Neuronal stem cell (in vitro differentiated cells): ENCODE results near the gene SLC22A3.

Experiments
- DNase-seq: peaks from one replicate; pipeline ENCODE4 v3.0.0-alpha.2; 2013; ENCODE audit warnings: low spot score
- H2AFZ ChIP-seq: one replicate; pipeline ENCODE4 v1.6.1; 2013; ENCODE audit warnings: mild to moderate bottlenecking, low read length, inconsistent platforms
- H2AK5ac ChIP-seq: 2 replicates; pipeline ENCODE4 v1.6.1; 2013; ENCODE audit warnings: low read depth, mild to moderate bottlenecking, inconsistent platforms, low read length, moderate library complexity, mixed read lengths
- H2BK120ac ChIP-seq: 2 replicates; pipeline ENCODE4 v1.6.1; 2013; ENCODE audit warnings: low read depth, mild to moderate bottlenecking, inconsistent platforms, low read length, moderate library complexity, mixed read lengths
- H2BK12ac ChIP-seq: one replicate; pipeline ENCODE4 v1.6.1; 2013; ENCODE audit warnings: low read length, inconsistent platforms
- H2BK15ac ChIP-seq: 2 replicates; pipeline ENCODE4 v1.6.1; 2013; ENCODE audit warnings: mild to moderate bottlenecking, low read length, inconsistent platforms, mixed read lengths
- H2BK5ac ChIP-seq: one replicate; pipeline ENCODE4 v1.6.1; 2013; ENCODE audit warnings: inconsistent platforms, mild to moderate bottlenecking, low read length, moderate library complexity
- H3K14ac ChIP-seq: one replicate; pipeline ENCODE4 v1.6.1; 2013; ENCODE audit warnings: low read length, inconsistent platforms
- H3K18ac ChIP-seq: 2 replicates; pipeline ENCODE4 v1.6.1; 2013; ENCODE audit warnings: low read length, inconsistent platforms
- H3K23ac ChIP-seq: 2 replicates; pipeline ENCODE4 v1.6.1; 2013; ENCODE audit warnings: low read depth, mild to moderate bottlenecking, mixed read lengths, low read length, inconsistent platforms; ENCODE audit not compliant: poor library complexity
- H3K27ac ChIP-seq: replicated peaks from 3 replicates; pipeline ENCODE4 v1.5.1; 2013; ENCODE audit warnings: low read length, inconsistent platforms
- H3K27me3 ChIP-seq, 3 experiments: 2 replicates each; pipeline ENCODE4 v1.6.1; 2013; ENCODE audit warnings: low read length in 3 of 3, mild to moderate bottlenecking in 2 of 3, inconsistent platforms in 1 of 3, low read depth in 1 of 3, mixed read lengths in 1 of 3, moderate library complexity in 1 of 3; ENCODE audit not compliant: control insufficient read depth in 3 of 3, insufficient read depth in 3 of 3
- H3K36me3 ChIP-seq, 2 donors: replicated peaks in 1 of 2; 2 replicates each; pipeline ENCODE4 v1.6.1; 2013; ENCODE audit warnings: low read length in 2 of 2; ENCODE audit not compliant: control insufficient read depth in 2 of 2, insufficient read depth in 2 of 2
- H3K4ac ChIP-seq: 2 replicates; pipeline ENCODE4 v1.6.1; 2013; ENCODE audit warnings: inconsistent platforms, mild to moderate bottlenecking, low read length, moderate library complexity
- H3K4me1 ChIP-seq, 2 donors: 1 replicate in 1 of 2; 2 replicates in 1 of 2; pipeline ENCODE4 v1.6.1; 2013; ENCODE audit warnings: low read length in 2 of 2, low read depth in 1 of 2; ENCODE audit not compliant: control insufficient read depth in 2 of 2, insufficient read depth in 1 of 2
- H3K4me2 ChIP-seq: one replicate; pipeline ENCODE4 v1.6.1; 2013; ENCODE audit warnings: mild to moderate bottlenecking, low read length, inconsistent platforms; ENCODE audit not compliant: insufficient read depth, poor library complexity, severe bottlenecking
- H3K4me3 ChIP-seq, 2 donors: 2 replicates each; pipeline ENCODE4 v1.5.1; 2013; ENCODE audit warnings: low read length in 2 of 2, mild to moderate bottlenecking in 2 of 2, inconsistent platforms in 1 of 2, moderate library complexity in 1 of 2
- H3K79me1 ChIP-seq: one replicate; pipeline ENCODE4 v1.6.1; 2013; ENCODE audit warnings: low read depth, mild to moderate bottlenecking, inconsistent platforms, low read length, moderate library complexity
- H3K9ac ChIP-seq: one replicate; pipeline ENCODE4 v1.6.1; 2013; ENCODE audit warnings: mild to moderate bottlenecking, low read depth, low read length, inconsistent platforms; ENCODE audit not compliant: poor library complexity
- H3K9me3 ChIP-seq, 2 donors: replicated peaks in 1 of 2; 2 replicates each; pipeline versions ENCODE3 to v1.6.1; 2013; ENCODE audit warnings: low read length in 2 of 2, mild to moderate bottlenecking in 2 of 2, inconsistent platforms in 1 of 2, low read depth in 1 of 2, mixed read lengths in 1 of 2, moderate library complexity in 1 of 2; ENCODE audit not compliant: control insufficient read depth in 2 of 2, insufficient read depth in 1 of 2
- H4K8ac ChIP-seq: one replicate; pipeline ENCODE4 v1.6.1; 2013; ENCODE audit warnings: low read depth, mild to moderate bottlenecking, inconsistent platforms, low read length, moderate library complexity
- H4K91ac ChIP-seq: one replicate; pipeline ENCODE4 v1.6.1; 2013; ENCODE audit warnings: low read length, low read depth, mild to moderate bottlenecking, inconsistent platforms; ENCODE audit not compliant: poor library complexity
- WGBS, 2 donors: extraction: QIAGEN DNeasy Blood & Tissue Kit; methylation state at CpG; one replicate each; pipeline ENCODE4 v1.1.7; 2013; ENCODE audit warnings: missing lambda C conversion rate in 2 of 2, mixed read lengths in 1 of 2; ENCODE audit not compliant: insufficient read length in 2 of 2, insufficient replicate concordance in 1 of 2; ENCODE audit errors: extremely low coverage in 2 of 2; 5-methylcytosine and 5-hydroxymethylcytosine counted together

The SLC22A3 gene

GRCh38 chr6:160362556-160362955 lies 14.4 kb downstream of the SLC22A3 start:
- H3K23ac ChIP-seq: no peak overlapping the region
- no peak overlapping the region for H3K4ac ChIP-seq

GRCh38 chr6:160363016-160363996 lies 15.1 kb downstream of the SLC22A3 start:
- peak overlapping the region; percentile 89 for H3K18ac ChIP-seq
- no peak overlapping the region for H3K4me2 ChIP-seq
- H4K91ac ChIP-seq: no peak overlapping the region
- H3K9ac ChIP-seq: no peak overlapping the region
- no peak overlapping the region for H3K27ac ChIP-seq
- no peak overlapping the region for H3K23ac ChIP-seq
- H3K4ac ChIP-seq: no peak overlapping the region
- no CpG with 5 or more reads among the region's 30 CpGs for WGBS, 2 donors
- H3K9me3 ChIP-seq: peaks cover 0 to 3% of the 10 kb centered on the region in 2 donors
- H2BK15ac ChIP-seq: peak overlapping the region; percentile 34
- H2BK5ac ChIP-seq: peak overlapping the region; percentile 82
- no peak for DNase-seq
- peaks cover 0 to 1% of the 10 kb centered on the region in 2 donors for H3K4me1 ChIP-seq
- peaks cover 1% of the 10 kb centered on the region for H3K79me1 ChIP-seq
- H2BK120ac ChIP-seq: no peak overlapping the region
- H4K8ac ChIP-seq: peak overlapping the region; percentile 23
- H3K36me3 ChIP-seq: no peaks in the 10 kb centered on the region
- H3K4me3 ChIP-seq: no peak overlapping the region
- H3K14ac ChIP-seq: peak overlapping the region; percentile 33
- H2AK5ac ChIP-seq: peak overlapping the region; percentile 81
- no peak overlapping the region for H2AFZ ChIP-seq
- no peak overlapping the region for H2BK12ac ChIP-seq
- H3K27me3 ChIP-seq: peaks cover 0 to 8% (median 0%) of the 10 kb centered on the region in 3 experiments

More at GRCh38 chr6:160362556-160362955, 14.4 kb downstream of the SLC22A3 start:
- Histone ChIP-seq H3K9me3 (peaks cover 0 to 2% of the 10 kb centered on the region in 2 donors), H4K8ac (no peak overlapping the region), H3K27ac (no peak overlapping the region), H3K9ac (peak overlapping the region; percentile 4), H3K4me1 (peaks cover 0 to 1% of the 10 kb centered on the region in 2 donors), H3K27me3 (peaks cover 0 to 11% (median 0%) of the 10 kb centered on the region in 3 experiments), H4K91ac (no peak overlapping the region), H2AK5ac (peak overlapping the region; percentile 81), H2BK12ac (no peak overlapping the region), H2BK120ac (no peak overlapping the region), H3K4me2 (no peak overlapping the region), H3K18ac (peak overlapping the region; percentile 71), H3K14ac (no peak overlapping the region), H3K36me3 (no peaks in the 10 kb centered on the region), H2BK15ac (no peak overlapping the region), H3K79me1 (peaks cover 1% of the 10 kb centered on the region), H2AFZ (no peak overlapping the region), H2BK5ac (peak overlapping the region; percentile 82), H3K4me3 (no peak overlapping the region)
- DNase-seq: no peak
- no CpG with 5 or more reads among the region's 28 CpGs for WGBS, 2 donors

GRCh38 chr6:160365117-160365516 lies 16.9 kb downstream of the SLC22A3 start:
- H2AK5ac ChIP-seq: no peak overlapping the region
- no peak overlapping the region for H4K8ac ChIP-seq
- H3K27me3 ChIP-seq: peaks cover 0 to 7% (median 0%) of the 10 kb centered on the region in 3 experiments
- no peak overlapping the region for H3K14ac ChIP-seq
- no peak overlapping the region for H3K4me3 ChIP-seq
- H3K79me1 ChIP-seq: peaks cover 1% of the 10 kb centered on the region
- H2AFZ ChIP-seq: no peak overlapping the region
- no peak overlapping the region for H3K4ac ChIP-seq
- H2BK5ac ChIP-seq: no peak overlapping the region
- no peaks in the 10 kb centered on the region for H3K36me3 ChIP-seq
- no peak overlapping the region for H3K4me2 ChIP-seq
- H3K27ac ChIP-seq: no peak overlapping the region
- peaks cover 0 to 3% of the 10 kb centered on the region in 2 donors for H3K9me3 ChIP-seq
- H3K23ac ChIP-seq: no peak overlapping the region
- H2BK15ac ChIP-seq: no peak overlapping the region
- no peak overlapping the region for H2BK120ac ChIP-seq
- no peak for DNase-seq
- H4K91ac ChIP-seq: no peak overlapping the region
- H3K18ac ChIP-seq: no peak overlapping the region
- H3K4me1 ChIP-seq: peaks cover 0 to 1% of the 10 kb centered on the region in 2 donors
- H2BK12ac ChIP-seq: no peak overlapping the region
- no peak overlapping the region for H3K9ac ChIP-seq

- Histone ChIP-seq H3K14ac (no peak overlapping the region), H3K4me3 (peak overlapping the region in 1 of 2 donors; percentile 2), H4K8ac (no peak overlapping the region), H3K79me1 (no peaks in the 10 kb centered on the region), H3K9ac (peak overlapping the region; percentile 32), H2BK120ac (no peak overlapping the region), H3K36me3 (no peaks in the 10 kb centered on the region), H2BK5ac (no peak overlapping the region), H2AK5ac (no peak overlapping the region), H3K23ac (no peak overlapping the region), H3K4me2 (no peak overlapping the region), H2BK12ac (no peak overlapping the region), H3K4ac (no peak overlapping the region), H3K18ac (no peak overlapping the region), H2AFZ (no peak overlapping the region), H3K27me3 (peaks cover 0 to 7% (median 0%) of the 10 kb centered on the region in 3 experiments), H3K4me1 (peaks cover 0 to 1% of the 10 kb centered on the region in 2 donors), H3K27ac (no peak overlapping the region), H2BK15ac (no peak overlapping the region), H4K91ac (no peak overlapping the region), H3K9me3 (peaks cover 0 to 3% of the 10 kb centered on the region in 2 donors)
- WGBS, 2 donors: no CpG with 5 or more reads among the region's 6 CpGs
- DNase-seq: no peak
These were observed 19.8 kb downstream of the SLC22A3 start for GRCh38 chr6:160367798-160368547.
